GM12865 (cell line): ENCODE measurements around the gene RBBP4.

ENCODE experiments used
- DNase-seq: peaks from one replicate; pipeline ENCODE4 v3.0.0; 2010; ENCODE audit warnings: low read depth
- H3K4me3 ChIP-seq: 2 replicates; pipeline ENCODE4 v1.5.1; 2011; ENCODE audit warnings: mild to moderate bottlenecking, low read depth, low read length, control low read depth
- CTCF ChIP-seq: IDR thresholded peaks from 2 replicates; pipeline ENCODE4 v1.5.1; 2011; ENCODE audit warnings: low read length, control low read depth, low read depth, inconsistent platforms; ENCODE audit not compliant: insufficient read depth; ENCODE audit errors: missing control alignments

Gene RBBP4

GRCh38 chr1:32613472-32613871, 37.5 kb upstream of the RBBP4 start:
- H3K4me3 ChIP-seq, result no peak overlapping the region
- no peak for DNase-seq
- no peak for TF ChIP-seq CTCF

- no peak overlapping the region for H3K4me3 ChIP-seq
- no peak for TF ChIP-seq CTCF
- DNase-seq, result no peak
These were observed 32.3 kb upstream of the RBBP4 start for GRCh38 chr1:32618673-32619221.

- DNase-seq, result peak; percentile 86
- TF ChIP-seq CTCF, result no peak
- H3K4me3 ChIP-seq, result no peak overlapping the region
These were observed 31.1 kb upstream of the RBBP4 start for GRCh38 chr1:32619701-32620485.

- DNase-seq, result no peak
These were observed 28.8 kb upstream of the RBBP4 start for GRCh38 chr1:32622205-32622604.

GRCh38 chr1:32622806-32623681, 28.0 kb upstream of the RBBP4 start:
- TF ChIP-seq CTCF, result no peak
- peak; percentile 67 for DNase-seq
- H3K4me3 ChIP-seq, result no peak overlapping the region; the same call in 1 of the 2 replicates

More at GRCh38 chr1:32622205-32622604, 28.8 kb upstream of the RBBP4 start:
- TF ChIP-seq CTCF, result no peak
- no peak overlapping the region for H3K4me3 ChIP-seq

GRCh38 chr1:32623775-32624174, 27.2 kb upstream of the RBBP4 start:
- peak; percentile 65 for DNase-seq
- no peak for TF ChIP-seq CTCF
- no peak overlapping the region for H3K4me3 ChIP-seq
